ENCODE measurements around the gene QARS1.
A peak's percentile ranks its signal among the peaks of the same experiment; 100 is the strongest.

The QARS1 gene

GRCh38 chr3:49120438-49121131, 16.0 kb upstream of the QARS1 start, which contains the start of gene USP19:
USP19 (minus strand) TSS chr3:49120823; CDS start chr3:49119145, 1,678 bp downstream.
- DNase-seq (ENCODE audit: extremely low read depth in 1 of 2, low read depth in 1 of 2): peak; percentile 84 to 87

GRCh38 chr3:49120096-49120437, 15.5 kb upstream of the QARS1 start:
- DNase-seq (ENCODE audit: extremely low read depth in 1 of 2, low read depth in 1 of 2): no peak

- DNase-seq (ENCODE audit: extremely low read depth in 1 of 2, low read depth in 1 of 2): no peak
These were observed 14.9 kb upstream of the QARS1 start for GRCh38 chr3:49119439-49119838.

- DNase-seq (ENCODE audit: extremely low read depth in 1 of 2, low read depth in 1 of 2): no peak
These were observed 14.5 kb upstream of the QARS1 start for GRCh38 chr3:49119036-49119435.

GRCh38 chr3:49112262-49112661, 7.7 kb upstream of the QARS1 start:
- DNase-seq (ENCODE audit: extremely low read depth in 1 of 2, low read depth in 1 of 2): no peak

- no peak for DNase-seq (ENCODE audit: extremely low read depth in 1 of 2, low read depth in 1 of 2)
These were observed 6.8 kb upstream of the QARS1 start for GRCh38 chr3:49111347-49111746.

- no peak for DNase-seq (ENCODE audit: extremely low read depth in 1 of 2, low read depth in 1 of 2)
These were observed 6.2 kb upstream of the QARS1 start for GRCh38 chr3:49110780-49111179.

GRCh38 chr3:49108346-49108745, 3.8 kb upstream of the QARS1 start:
- DNase-seq (ENCODE audit: extremely low read depth in 1 of 2, low read depth in 1 of 2): no peak

GRCh38 chr3:49104052-49104426, 518 bp downstream of the QARS1 start:
- DNase-seq (ENCODE audit: extremely low read depth in 1 of 2, low read depth in 1 of 2): no peak

GRCh38 chr3:49100046-49100615, 4.4 kb downstream of the QARS1 start:
- DNase-seq (ENCODE audit: extremely low read depth in 1 of 2, low read depth in 1 of 2): no peak

- no peak for DNase-seq (ENCODE audit: extremely low read depth in 1 of 2, low read depth in 1 of 2)
These were observed 5.5 kb downstream of the QARS1 start for GRCh38 chr3:49098910-49099630.

GRCh38 chr3:49098429-49098828, 6.1 kb downstream of the QARS1 start:
- DNase-seq (ENCODE audit: extremely low read depth in 1 of 2, low read depth in 1 of 2): no peak

- DNase-seq (ENCODE audit: extremely low read depth in 1 of 2, low read depth in 1 of 2): peak; percentile 87 to 89
These were observed 10.4 kb downstream of the QARS1 start, which contains the start of gene QRICH1 for GRCh38 chr3:49093853-49094767. QRICH1 (minus strand) TSS chr3:49094071; CDS start chr3:49077017, 17,054 bp downstream.

- peak; percentile 45 to 74 for DNase-seq (ENCODE audit: extremely low read depth in 1 of 2, low read depth in 1 of 2)
These were observed 11.4 kb downstream of the QARS1 start for GRCh38 chr3:49092938-49093852.

- DNase-seq (ENCODE audit: extremely low read depth in 1 of 2, low read depth in 1 of 2): no peak
These were observed 23.1 kb downstream of the QARS1 start for GRCh38 chr3:49081429-49081828.

GRCh38 chr3:49079270-49079669, 25.3 kb downstream of the QARS1 start:
- no peak for DNase-seq (ENCODE audit: extremely low read depth in 1 of 2, low read depth in 1 of 2)

- DNase-seq (ENCODE audit: extremely low read depth in 1 of 2, low read depth in 1 of 2): no peak
These were observed 27.9 kb downstream of the QARS1 start for GRCh38 chr3:49076646-49077045.

GRCh38 chr3:49076116-49076515, 28.4 kb downstream of the QARS1 start:
- DNase-seq (ENCODE audit: extremely low read depth in 1 of 2, low read depth in 1 of 2): no peak

- DNase-seq (ENCODE audit: extremely low read depth in 1 of 2, low read depth in 1 of 2): no peak
These were observed 46.5 kb downstream of the QARS1 start for GRCh38 chr3:49058011-49058410.

- DNase-seq (ENCODE audit: extremely low read depth in 1 of 2, low read depth in 1 of 2): no peak
These were observed 47.3 kb downstream of the QARS1 start for GRCh38 chr3:49057268-49057667.
